ENCODE data around the gene IGF1R. TPM values are rescaled to one million over a fixed set of nuclear protein-coding genes. Genes with fewer than 3 reads are reported as not detected.

IGF1R gene
- polyA plus RNA-seq, 1 experiment = 36.2 TPM

DNA sequence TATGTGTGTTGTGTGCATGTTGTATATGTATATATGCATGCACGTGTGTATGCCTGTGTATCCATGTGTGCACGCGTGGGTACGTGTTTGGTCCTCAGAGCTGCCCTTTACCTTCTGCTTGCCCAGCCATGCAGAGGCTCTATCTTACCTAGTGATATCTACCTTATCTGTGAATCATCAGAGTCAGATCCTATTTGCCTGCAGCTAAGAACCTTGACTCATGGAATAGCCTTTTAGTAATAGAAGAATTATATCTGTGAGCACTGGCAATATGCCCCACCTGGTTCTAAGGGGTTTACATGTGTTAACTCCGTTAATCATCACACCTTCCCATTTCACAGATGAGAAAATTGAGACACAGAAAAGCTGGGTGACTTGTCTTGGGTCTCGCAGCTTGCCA, 348.3 kb downstream of the IGF1R start:
- Histone ChIP-seq H3K4me3 (ENCODE audit: low read depth, low read length) (no peak overlapping the region), H3K36me3 (ENCODE audit: control insufficient read depth, insufficient read depth, low read length) (no peaks in the 10 kb centered on the region), H3K27me3 (ENCODE audit: control insufficient read depth, insufficient read depth, low read length) (0 out of 2 replicates have a peak, but pooled peaks cover 5% of the 10 kb centered on the region)
- DNase-seq (ENCODE audit: low read depth) = no peak
- TF ChIP-seq, protein P1, sequence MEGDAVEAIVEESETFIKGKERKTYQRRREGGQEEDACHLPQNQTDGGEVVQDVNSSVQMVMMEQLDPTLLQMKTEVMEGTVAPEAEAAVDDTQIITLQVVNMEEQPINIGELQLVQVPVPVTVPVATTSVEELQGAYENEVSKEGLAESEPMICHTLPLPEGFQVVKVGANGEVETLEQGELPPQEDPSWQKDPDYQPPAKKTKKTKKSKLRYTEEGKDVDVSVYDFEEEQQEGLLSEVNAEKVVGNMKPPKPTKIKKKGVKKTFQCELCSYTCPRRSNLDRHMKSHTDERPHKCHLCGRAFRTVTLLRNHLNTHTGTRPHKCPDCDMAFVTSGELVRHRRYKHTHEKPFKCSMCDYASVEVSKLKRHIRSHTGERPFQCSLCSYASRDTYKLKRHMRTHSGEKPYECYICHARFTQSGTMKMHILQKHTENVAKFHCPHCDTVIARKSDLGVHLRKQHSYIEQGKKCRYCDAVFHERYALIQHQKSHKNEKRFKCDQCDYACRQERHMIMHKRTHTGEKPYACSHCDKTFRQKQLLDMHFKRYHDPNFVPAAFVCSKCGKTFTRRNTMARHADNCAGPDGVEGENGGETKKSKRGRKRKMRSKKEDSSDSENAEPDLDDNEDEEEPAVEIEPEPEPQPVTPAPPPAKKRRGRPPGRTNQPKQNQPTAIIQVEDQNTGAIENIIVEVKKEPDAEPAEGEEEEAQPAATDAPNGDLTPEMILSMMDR (IDR thresholded peaks at IDR 0.05; ENCODE audit: insufficient read depth, low read depth, low read length) = no peak
- POLR2A ChIA-PET = interaction anchor here (0.5 kb wide), 1 partner anchor 794 kb away, joined by 4 read pairs; no protein-coding TSS in a partner anchor
- CTCF ChIA-PET = interaction anchor here (0.9 to 1.6 kb wide), 2 partner anchors 11 to 30 kb away, joined by 3 to 4 read pairs; partner anchors contain the start of gene PGPEP1L

DNA sequence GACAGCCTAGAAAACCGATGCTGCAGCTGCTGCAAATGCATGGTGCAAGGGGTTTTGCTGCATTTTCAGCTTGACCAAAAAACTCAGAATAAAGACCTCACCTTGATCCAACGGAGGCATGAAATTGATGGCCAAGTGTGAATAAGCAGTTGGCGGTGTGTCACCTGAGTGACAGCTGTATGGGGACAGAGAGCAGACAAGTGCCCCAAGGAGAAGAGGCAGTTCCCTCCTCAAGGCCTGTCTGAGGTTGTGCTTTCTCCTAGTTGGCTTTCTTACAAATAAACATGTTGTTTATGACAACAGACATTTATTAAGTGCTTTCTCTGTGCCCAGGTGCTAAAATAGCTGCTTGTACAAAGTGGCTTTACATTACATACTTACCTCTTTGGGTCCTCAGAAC, 349.0 kb downstream of the IGF1R start:
- no peak for DNase-seq (ENCODE audit: low read depth)
- H3K4me3 ChIP-seq (ENCODE audit: low read depth, low read length) = no peak overlapping the region
- ChIA-PET CTCF (interaction anchor here (0.9 to 1.6 kb wide), 3 partner anchors 10 to 71 kb away, joined by 3 to 4 read pairs (median 3); partner anchors contain the start of gene PGPEP1L), POLR2A (no interaction called here)
- TF ChIP-seq, protein P1 (IDR thresholded peaks at IDR 0.05; ENCODE audit: insufficient read depth, low read depth, low read length) = no peak
- no peaks in the 10 kb centered on the region for H3K36me3 ChIP-seq (ENCODE audit: control insufficient read depth, insufficient read depth, low read length)
- H3K27me3 ChIP-seq (ENCODE audit: control insufficient read depth, insufficient read depth, low read length) = 0 out of 2 replicates have a peak, but pooled peaks cover 5% of the 10 kb centered on the region

DNA sequence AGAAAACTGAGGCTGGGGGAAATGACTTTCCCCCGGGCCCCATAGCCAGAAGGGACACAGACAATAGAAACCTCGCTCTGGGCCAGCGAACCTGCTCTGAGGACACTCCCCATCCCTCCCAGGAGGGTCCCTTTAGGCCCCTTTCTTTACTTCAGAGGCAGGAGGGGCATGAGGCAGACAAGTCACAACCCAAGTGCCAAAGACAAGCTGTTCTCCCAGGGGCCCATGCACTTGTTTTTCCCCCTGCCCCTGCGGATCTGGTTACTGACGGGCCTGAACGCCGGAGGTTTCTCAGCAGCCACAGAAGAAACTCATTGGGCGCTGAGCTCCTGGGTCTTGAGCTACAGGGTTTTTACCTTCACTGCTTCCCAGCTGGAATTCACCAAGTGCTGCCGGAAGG, 349.4 kb downstream of the IGF1R start:
- ChIA-PET POLR2A (no interaction called here), CTCF (interaction anchor here (1.0 to 1.6 kb wide), 2 partner anchors 10 to 72 kb away, joined by 3 to 4 read pairs; partner anchors contain the start of gene PGPEP1L)
- 0 out of 2 replicates have a peak, but pooled peaks cover 5% of the 10 kb centered on the region for H3K27me3 ChIP-seq (ENCODE audit: control insufficient read depth, insufficient read depth, low read length)
- H3K4me3 ChIP-seq (ENCODE audit: low read depth, low read length) = no peak overlapping the region
- DNase-seq (ENCODE audit: low read depth) = no peak
- TF ChIP-seq, protein P1 (IDR thresholded peaks at IDR 0.05; ENCODE audit: insufficient read depth, low read depth, low read length) = no peak
- no peaks in the 10 kb centered on the region for H3K36me3 ChIP-seq (ENCODE audit: control insufficient read depth, insufficient read depth, low read length)

DNA sequence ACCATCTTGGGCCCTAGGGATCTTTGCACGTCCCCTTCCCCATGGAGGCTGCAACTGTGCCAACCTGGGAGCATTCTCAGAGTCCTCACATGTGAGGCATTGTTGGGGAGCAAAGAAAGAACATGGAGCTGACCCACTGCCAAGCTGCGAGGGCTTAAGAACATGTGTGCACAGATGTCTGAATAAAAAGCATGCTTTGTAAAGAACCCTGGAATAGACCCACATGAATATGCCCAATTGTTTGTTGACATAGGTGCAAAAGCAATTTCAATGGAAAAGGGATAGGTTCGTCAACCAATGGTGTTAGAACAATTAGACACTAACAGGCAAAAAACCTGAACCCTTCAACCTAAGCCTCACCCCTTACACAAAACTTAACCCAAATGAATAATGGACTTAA, 349.9 kb downstream of the IGF1R start:
- Histone ChIP-seq H3K36me3 (ENCODE audit: control insufficient read depth, insufficient read depth, low read length) (no peaks in the 10 kb centered on the region), H3K27me3 (ENCODE audit: control insufficient read depth, insufficient read depth, low read length) (0 out of 2 replicates have a peak, but pooled peaks cover 5% of the 10 kb centered on the region), H3K4me3 (ENCODE audit: low read depth, low read length) (no peak overlapping the region)
- DNase-seq (ENCODE audit: low read depth) = no peak
- CTCF ChIA-PET = interaction anchor here (1.5 kb wide), 1 partner anchor 10 kb away, joined by 4 read pairs; no protein-coding TSS in a partner anchor
- POLR2A ChIA-PET = no interaction called here
- TF ChIP-seq, protein P1 (IDR thresholded peaks at IDR 0.05; ENCODE audit: insufficient read depth, low read depth, low read length) = no peak

DNA sequence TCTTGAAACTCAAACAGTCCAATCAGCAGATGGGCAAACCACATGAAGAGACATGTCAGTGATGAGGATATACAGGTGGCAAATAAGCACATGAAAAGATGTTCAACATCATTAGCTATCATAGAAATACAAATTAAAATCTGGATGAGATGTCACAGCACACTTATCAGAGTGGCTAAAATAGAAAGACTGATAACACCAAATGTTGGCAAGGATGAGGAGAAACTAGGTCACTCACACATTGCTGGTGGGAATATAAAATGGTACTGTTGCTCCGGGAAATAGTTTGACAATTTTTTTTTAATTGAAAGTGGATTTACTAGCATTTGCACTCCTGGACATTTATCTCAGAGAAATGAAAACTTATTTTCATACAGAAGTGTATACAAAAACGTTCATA, 350.9 kb downstream of the IGF1R start:
- no peak for DNase-seq (ENCODE audit: low read depth)
- H3K36me3 ChIP-seq (ENCODE audit: control insufficient read depth, insufficient read depth, low read length) = no peaks in the 10 kb centered on the region
- ChIA-PET CTCF (interaction anchor here (1.5 kb wide), 1 partner anchor 11 kb away, joined by 4 read pairs; no protein-coding TSS in a partner anchor), POLR2A (no interaction called here)
- H3K27me3 ChIP-seq (ENCODE audit: control insufficient read depth, insufficient read depth, low read length) = 0 out of 2 replicates have a peak, but pooled peaks cover 5% of the 10 kb centered on the region
- TF ChIP-seq, protein P1 (IDR thresholded peaks at IDR 0.05; ENCODE audit: insufficient read depth, low read depth, low read length) = no peak
- no peak overlapping the region for H3K4me3 ChIP-seq (ENCODE audit: low read depth, low read length)
